ENCODE results near the gene CXCL17.

DNA sequence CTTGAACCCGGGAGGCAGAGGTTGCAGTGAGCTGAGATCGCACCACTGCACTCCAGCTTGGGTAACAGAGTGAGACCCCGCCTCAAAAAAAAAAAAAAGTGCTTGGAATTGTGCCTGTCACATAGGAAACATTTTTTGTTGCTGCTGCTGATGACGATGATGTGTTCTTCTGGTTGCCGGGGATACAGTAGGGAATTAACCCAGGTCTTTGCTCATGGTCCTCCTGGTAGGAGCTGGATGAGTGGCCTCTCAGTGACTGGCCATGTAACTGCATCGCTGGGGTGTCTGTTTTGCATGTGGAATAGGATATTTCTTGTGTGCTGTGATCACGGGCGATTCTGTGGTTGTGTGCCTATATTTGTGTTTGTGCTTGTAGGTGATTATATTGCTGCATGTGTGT is 48.0 kb downstream of the CXCL17 start:
- TF ChIP-seq, protein P1, sequence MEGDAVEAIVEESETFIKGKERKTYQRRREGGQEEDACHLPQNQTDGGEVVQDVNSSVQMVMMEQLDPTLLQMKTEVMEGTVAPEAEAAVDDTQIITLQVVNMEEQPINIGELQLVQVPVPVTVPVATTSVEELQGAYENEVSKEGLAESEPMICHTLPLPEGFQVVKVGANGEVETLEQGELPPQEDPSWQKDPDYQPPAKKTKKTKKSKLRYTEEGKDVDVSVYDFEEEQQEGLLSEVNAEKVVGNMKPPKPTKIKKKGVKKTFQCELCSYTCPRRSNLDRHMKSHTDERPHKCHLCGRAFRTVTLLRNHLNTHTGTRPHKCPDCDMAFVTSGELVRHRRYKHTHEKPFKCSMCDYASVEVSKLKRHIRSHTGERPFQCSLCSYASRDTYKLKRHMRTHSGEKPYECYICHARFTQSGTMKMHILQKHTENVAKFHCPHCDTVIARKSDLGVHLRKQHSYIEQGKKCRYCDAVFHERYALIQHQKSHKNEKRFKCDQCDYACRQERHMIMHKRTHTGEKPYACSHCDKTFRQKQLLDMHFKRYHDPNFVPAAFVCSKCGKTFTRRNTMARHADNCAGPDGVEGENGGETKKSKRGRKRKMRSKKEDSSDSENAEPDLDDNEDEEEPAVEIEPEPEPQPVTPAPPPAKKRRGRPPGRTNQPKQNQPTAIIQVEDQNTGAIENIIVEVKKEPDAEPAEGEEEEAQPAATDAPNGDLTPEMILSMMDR (conservative IDR thresholded peaks at IDR 0.05; ENCODE audit: low read depth, low read length) = no peak
- no peak for TF ChIP-seq EZH2phosphoT487 (IDR thresholded peaks at IDR 0.05; ENCODE audit: borderline replicate concordance, low read length)
